DMS79 (cell line): Measurements from ENCODE around the gene CHIT1.

Source experiments
- DNase-seq: peaks from one replicate; lab custom pipeline; 2025; lab: John Stamatoyannopoulos, UW

The CHIT1 gene

GRCh38 chr1:203174324-203174985, 55.0 kb downstream of the CHIT1 start:
- DNase-seq, result no peak

GRCh38 chr1:203173566-203173965, 55.9 kb downstream of the CHIT1 start:
- no peak for DNase-seq

DNA sequence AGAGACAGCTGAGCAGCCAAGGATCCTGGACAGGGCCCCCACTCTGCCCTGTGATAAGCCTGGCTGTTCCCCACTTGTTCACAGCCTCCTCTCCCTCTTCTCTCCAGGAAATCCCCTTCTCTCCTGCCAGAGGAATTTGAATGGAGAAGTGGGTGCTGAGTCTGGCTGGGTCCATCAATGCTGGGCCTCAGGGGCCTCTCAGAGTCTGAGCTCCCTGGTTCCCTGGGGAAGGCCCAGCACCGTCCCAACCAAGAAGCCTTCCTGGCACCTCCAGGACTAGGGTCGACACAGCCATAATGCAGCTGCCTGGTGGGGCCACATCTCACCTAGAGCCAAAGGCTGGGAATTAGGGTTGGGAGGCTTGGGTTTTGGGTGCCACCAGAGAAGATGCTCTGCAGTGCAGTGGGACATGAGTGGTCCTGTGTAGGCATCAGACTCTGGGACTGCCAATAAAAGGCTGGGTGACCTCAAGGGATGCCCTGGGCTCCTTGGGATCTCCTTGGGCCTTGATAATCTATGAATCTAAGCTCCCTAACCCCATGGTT, 56.4 kb downstream of the CHIT1 start:
- DNase-seq, result no peak

GRCh38 chr1:203172184-203173010, 57.1 kb downstream of the CHIT1 start:
- no peak for DNase-seq

GRCh38 chr1:203171341-203172183, 57.9 kb downstream of the CHIT1 start:
- DNase-seq, result no peak

DNA sequence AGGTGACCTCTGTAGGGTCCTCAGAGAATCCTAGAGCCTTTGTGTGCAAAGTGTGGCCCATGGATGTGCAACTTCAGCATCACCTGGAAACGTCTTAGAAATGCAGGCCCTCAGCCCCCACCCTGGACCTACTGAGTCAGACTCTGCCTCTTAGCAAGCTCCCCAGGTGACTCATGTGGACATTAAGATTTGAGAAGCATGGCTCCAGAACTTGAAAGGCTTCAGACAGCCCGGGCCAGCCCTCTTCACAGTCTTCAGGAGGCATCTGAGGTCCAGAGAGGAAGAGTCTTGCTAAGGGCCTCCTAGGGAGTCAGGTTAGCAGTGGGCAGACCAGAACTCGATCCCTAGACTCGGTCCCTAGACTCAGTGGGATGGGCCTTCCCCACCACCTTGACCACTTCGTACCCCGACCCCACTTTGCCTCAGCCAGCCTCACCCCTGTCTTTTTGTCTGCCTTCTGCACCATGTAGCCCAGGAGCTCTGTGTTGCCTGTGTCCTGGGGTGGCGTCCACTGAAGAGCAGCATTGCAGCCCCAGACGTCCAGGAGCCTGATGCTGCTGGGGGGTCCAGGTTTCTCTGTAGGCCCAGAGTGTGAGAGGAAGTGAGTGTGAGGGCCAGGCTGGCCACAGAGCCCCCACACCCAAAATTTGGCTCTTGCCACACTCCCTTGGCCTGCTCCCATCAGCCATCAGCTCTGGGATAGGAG, 58.7 kb downstream of the CHIT1 start:
- DNase-seq, result no peak

GRCh38 chr1:203169770-203170520, 59.5 kb downstream of the CHIT1 start:
- no peak for DNase-seq

DNA sequence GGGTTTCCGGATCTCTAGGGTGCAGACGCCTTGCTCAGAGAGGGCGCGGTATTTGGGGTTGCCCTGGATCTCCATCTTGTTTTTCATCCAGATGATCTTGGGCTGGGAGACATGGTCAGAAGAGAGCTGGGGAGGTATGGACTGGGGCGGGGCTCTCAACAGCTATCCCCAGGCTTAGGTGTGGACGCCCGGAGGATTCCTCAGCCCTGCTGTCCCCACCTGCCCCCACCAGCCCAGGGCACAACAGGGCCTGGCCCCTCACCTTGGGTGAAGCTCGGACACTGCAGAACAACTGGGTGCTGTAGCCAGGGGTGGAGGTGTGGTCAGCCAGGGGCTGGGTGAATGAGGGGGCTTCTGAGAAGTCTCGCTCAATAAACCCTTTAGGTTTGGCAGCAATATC, 60.5 kb downstream of the CHIT1 start:
- no peak for DNase-seq

GRCh38 chr1:203168256-203168786, 61.2 kb downstream of the CHIT1 start:
- no peak for DNase-seq

DNA sequence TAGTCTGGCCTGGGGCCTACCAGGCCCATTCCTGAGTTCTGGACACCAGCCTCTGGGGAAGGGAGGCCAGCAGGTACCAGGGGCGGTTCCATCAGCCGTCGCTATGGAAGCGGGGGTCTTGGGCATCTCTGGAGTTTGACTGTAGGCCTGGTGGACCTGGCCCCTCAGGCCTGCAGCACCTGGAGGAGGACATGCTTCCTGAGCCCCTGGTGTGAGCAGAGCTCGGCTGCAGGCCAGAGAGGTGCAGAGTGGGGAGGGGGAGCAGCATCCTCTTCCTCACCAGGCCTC, 61.6 kb downstream of the CHIT1 start:
- DNase-seq, result no peak

DNA sequence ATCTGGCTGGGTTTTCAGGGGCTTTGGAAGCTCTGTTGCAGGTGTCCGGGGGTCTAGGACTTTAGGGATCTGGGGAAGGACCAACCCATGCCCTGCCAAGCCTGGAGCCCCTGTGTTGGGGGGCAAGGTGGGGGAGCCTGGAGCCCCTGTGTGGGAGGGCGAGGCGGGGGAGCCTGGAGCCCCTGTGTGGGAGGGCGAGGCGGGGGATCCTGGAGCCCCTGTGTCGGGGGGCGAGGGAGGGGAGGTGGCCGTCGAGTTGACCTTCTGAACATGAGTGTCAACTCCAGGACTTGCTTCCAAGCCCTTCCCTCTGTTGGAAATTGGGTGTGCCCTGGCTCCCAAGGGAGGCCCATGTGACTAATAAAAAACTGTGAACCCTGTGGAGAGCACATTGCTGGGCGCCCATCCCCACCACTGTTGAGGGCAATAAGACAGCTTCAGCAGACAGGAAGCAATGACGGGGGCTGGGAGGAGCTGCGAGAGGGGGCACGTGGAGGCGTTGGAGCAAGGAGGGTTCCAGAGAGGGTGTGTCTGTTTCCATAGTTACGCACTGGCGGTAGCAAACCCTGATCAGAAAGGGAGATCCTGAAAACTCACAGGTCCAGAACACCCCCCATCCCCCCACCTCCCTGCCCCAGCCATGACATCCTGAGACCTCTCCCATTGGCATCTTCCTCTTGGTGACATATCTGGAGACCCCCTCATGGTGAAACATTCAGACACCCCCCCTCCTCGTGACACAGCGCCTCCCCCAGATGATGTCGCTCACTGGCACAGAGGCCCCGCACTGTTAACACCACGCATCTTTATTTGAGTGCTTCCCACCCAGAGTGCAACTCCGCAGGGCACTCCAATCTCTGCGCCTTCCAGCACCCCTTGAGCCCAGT, 62.2 kb downstream of the CHIT1 start:
- no peak for DNase-seq

- no peak for DNase-seq
These were observed 63.1 kb downstream of the CHIT1 start for GRCh38 chr1:203166192-203166940.
